Heart right ventricle (tissue), 16 donors: ENCODE measurements around the gene OR2Y1. TPM values are rescaled to one million over a fixed set of nuclear protein-coding genes. Genes with fewer than 3 reads are reported as not detected.

Experiments used
- ATAC-seq, 8 donors: fragments of 200-7000 bp; cut with Tn5 transposase; one replicate each; pipeline ENCODE4 v1.9.1; 2020; ENCODE audit warnings: mild to moderate bottlenecking in 8 of 8, moderate library complexity in 8 of 8, moderate number of reproducible peaks in 1 of 8
- DNase-seq, 2 donors: peaks; one replicate each; pipeline ENCODE4 v3.0.0-alpha.2; 2020
- H3K27ac ChIP-seq, 10 donors: fragments of 200-600 bp; sonication (generic) in 2 of 10; one replicate each; pipeline versions ENCODE4 v1.5.0 to v1.8.0; 2020 to 2022; ENCODE audit warnings: mild to moderate bottlenecking in 3 of 10
- H3K27me3 ChIP-seq, 7 donors: fragments of 200-600 bp; one replicate each; pipeline ENCODE4 v1.8.0; 2021 to 2022; ENCODE audit warnings: mild to moderate bottlenecking in 2 of 7
- H3K36me3 ChIP-seq, 9 donors: fragments of 200-600 bp; sonication (generic) in 1 of 9; one replicate each; pipeline versions ENCODE4 v1.5.0 to v1.8.0; 2020 to 2022; ENCODE audit warnings: mild to moderate bottlenecking in 2 of 9
- H3K4me1 ChIP-seq, 9 donors: fragments of 200-600 bp; sonication (generic) in 1 of 9; one replicate each; pipeline versions ENCODE4 v1.5.0 to v1.8.0; 2020 to 2022; ENCODE audit warnings: mild to moderate bottlenecking in 4 of 9
- H3K4me3 ChIP-seq, 10 donors: fragments of 200-600 bp; sonication (generic) in 2 of 10; one replicate each; pipeline versions ENCODE4 v1.5.0 to v1.8.0; 2020 to 2022; ENCODE audit warnings: mild to moderate bottlenecking in 7 of 10, moderate library complexity in 2 of 10
- H3K9me3 ChIP-seq, 11 donors: fragments of 200-600 bp in 10 of 11; sonication (generic) in 2 of 11; one replicate each; pipeline versions ENCODE4 v1.5.0 to v1.8.0; 2013 to 2022; ENCODE audit warnings: mild to moderate bottlenecking in 2 of 11, control low read depth in 1 of 11, moderate library complexity in 1 of 11
- WGBS, 2 donors: extraction: QIAGEN DNeasy Blood & Tissue Kit; methylation state at CpG; one replicate each; pipeline ENCODE4 v1.1.7; 2013; ENCODE audit warnings: inconsistent platforms in 1 of 2; 5-methylcytosine and 5-hydroxymethylcytosine counted together
- intact Hi-C, 10 donors: fragments of 100-400 bp; cut with DNase I; formaldehyde crosslinking; loops; one replicate each; pipeline versions ENCODE4 v1.11.1 to v1.14.2; 2022
- polyA plus RNA-seq, 2 donors: library from polyadenylated mRNA; stranded (reverse); fragments of 200-250 nt; gene quantifications; one replicate each; pipeline ENCODE4 v1.2.3, GENCODE V29; 2013
- total RNA-seq, 10 donors: library from RNA; stranded (reverse); fragmentation: NEBNext Ultra II Directional in 3 of 10; extraction: Animal tissue kit (Norgen Biotek cat#: 25700) in 3 of 10; gene quantifications; one replicate each; pipeline versions ENCODE4 v1.2.1 to v1.2.4, GENCODE V29; 2021 to 2023
- TF ChIP-seq, protein P1 (sequence below), 9 donors: fragments of 200-600 bp; sonication (generic) in 2 of 9; IDR thresholded peaks; one replicate each; pipeline versions ENCODE4 v1.5.0 to v1.8.0; 2021 to 2022; ENCODE audit warnings: antibody characterized with exemption in 9 of 9, mild to moderate bottlenecking in 5 of 9, moderate library complexity in 1 of 9
- donor health status: Arrhythmogenic right ventricular cardiomyopathy.
- donor health status: ischemic (EF 13 %, LVEDD 7.1; RV severe dilation, severe dysfunction).
- donor health status: healthy with polysubstance abuse.
- donor health status: DM: no; HTN: yes; CAD: no.
- donor health status: DM: no; HTN: no; CAD: no.
- donor health status: ischemic (EF 25% LVEDD 6.9; RV normal size, moderate dysfunction).
- donor health status: ischemic (EF 25% LVEDD 5.7; RV mildly dilated, moderate dysfunction).
- donor health status: healthy.
- donor health status: DM: yes; HTN: yes; CAD: no.
- donor health status: Ischemic cardiomyopathy.
- donor health status: ischemic (EF 35%, LVEDD 5.7; RV mildly dilated, moderate dysfunction).
- donor health status: nonischemic (EF 11% LVEDD 7.7; RV severe dilation, severe dysfunction).
- donor health status: DM: yes; HTN: yes; CAD: no.
- donor health status: PGD.
- donor health status: ischemic (EF 29% LVEDD 5.4; RV normal size, mild dysfunction).
- donor health status: nonischemic (EF 23%, LVEDD 6.1; RV moderate dilation, normal function).

The OR2Y1 gene
- total and polyA plus RNA-seq, 12 donors = not detected

DNA sequence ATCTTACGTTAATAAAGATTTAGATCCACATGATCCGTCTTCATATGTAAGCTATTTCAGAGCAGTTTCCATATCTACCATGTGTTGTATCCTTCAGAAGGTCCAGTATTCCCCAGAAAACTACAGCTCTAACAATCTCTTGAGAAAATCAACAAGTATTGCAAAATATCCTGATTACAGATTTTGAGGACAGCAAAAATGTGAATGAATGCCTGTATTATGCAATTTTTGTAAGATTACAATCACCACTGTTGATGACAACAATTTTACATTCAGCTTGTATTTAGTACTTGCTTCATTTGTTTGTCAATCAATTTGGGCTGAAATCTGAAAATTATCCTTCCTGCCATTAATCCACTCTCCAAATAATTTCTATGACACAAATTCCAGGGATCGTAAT, 47.4 kb downstream of the OR2Y1 start:
- Histone ChIP-seq H3K27me3 (peaks cover 0 to 69% (median 39%) of the 10 kb centered on the region in 7 donors), H3K9me3 (peaks cover 0 to 19% (median 8%) of the 10 kb centered on the region in 11 donors), H3K36me3 (no peaks in the 10 kb centered on the region), H3K27ac (no peak overlapping the region), H3K4me1 (no peaks in the 10 kb centered on the region), H3K4me3 (no peak overlapping the region)
- intact Hi-C loops = no loop called here
- ATAC-seq = no peak
- TF ChIP-seq, protein P1, sequence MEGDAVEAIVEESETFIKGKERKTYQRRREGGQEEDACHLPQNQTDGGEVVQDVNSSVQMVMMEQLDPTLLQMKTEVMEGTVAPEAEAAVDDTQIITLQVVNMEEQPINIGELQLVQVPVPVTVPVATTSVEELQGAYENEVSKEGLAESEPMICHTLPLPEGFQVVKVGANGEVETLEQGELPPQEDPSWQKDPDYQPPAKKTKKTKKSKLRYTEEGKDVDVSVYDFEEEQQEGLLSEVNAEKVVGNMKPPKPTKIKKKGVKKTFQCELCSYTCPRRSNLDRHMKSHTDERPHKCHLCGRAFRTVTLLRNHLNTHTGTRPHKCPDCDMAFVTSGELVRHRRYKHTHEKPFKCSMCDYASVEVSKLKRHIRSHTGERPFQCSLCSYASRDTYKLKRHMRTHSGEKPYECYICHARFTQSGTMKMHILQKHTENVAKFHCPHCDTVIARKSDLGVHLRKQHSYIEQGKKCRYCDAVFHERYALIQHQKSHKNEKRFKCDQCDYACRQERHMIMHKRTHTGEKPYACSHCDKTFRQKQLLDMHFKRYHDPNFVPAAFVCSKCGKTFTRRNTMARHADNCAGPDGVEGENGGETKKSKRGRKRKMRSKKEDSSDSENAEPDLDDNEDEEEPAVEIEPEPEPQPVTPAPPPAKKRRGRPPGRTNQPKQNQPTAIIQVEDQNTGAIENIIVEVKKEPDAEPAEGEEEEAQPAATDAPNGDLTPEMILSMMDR (IDR thresholded peaks at IDR 0.05) = no peak
- no peak for DNase-seq
- WGBS, 2 donors = 56 to 78% methylated on average over 3 of the region's 3 CpGs

DNA sequence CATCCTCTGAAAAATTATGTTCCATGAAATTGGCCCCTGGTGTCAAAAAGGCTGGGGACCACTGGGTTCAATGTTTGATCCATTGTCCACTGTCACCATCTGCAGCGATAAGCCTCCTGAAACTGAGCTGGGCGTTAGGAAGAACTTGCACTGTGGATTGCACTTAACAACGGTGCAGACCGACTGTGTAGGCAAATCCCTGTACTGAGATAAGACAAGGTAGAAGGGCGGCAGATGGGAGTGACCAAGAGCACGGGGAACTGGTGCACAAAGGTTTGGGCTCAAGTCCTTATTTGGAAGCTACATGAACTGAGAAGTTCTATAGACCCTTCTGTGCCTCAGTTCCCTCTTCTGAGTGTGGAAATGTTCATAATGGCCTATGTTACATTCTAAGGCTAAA, 48.8 kb downstream of the OR2Y1 start:
- 57 to 58% methylated on average over 6 of the region's 6 CpGs for WGBS, 2 donors
- Histone ChIP-seq H3K36me3 (no peaks in the 10 kb centered on the region), H3K4me1 (no peaks in the 10 kb centered on the region), H3K27ac (no peak overlapping the region), H3K9me3 (peaks cover 0 to 15% (median 5%) of the 10 kb centered on the region in 11 donors), H3K4me3 (no peak overlapping the region), H3K27me3 (peaks cover 0 to 76% (median 47%) of the 10 kb centered on the region in 7 donors)
- TF ChIP-seq, protein P1 (IDR thresholded peaks at IDR 0.05) = no peak
- intact Hi-C loops = no loop called here
- no peak for DNase-seq
- ATAC-seq = no peak

GRCh38 chr5:180690562-180690961, 49.3 kb downstream of the OR2Y1 start:
- intact Hi-C loops = no loop called here
- peaks cover 0 to 77% (median 52%) of the 10 kb centered on the region in 7 donors for H3K27me3 ChIP-seq
- WGBS, 2 donors = 20 to 40% methylated on average over 6 of the region's 6 CpGs

DNA sequence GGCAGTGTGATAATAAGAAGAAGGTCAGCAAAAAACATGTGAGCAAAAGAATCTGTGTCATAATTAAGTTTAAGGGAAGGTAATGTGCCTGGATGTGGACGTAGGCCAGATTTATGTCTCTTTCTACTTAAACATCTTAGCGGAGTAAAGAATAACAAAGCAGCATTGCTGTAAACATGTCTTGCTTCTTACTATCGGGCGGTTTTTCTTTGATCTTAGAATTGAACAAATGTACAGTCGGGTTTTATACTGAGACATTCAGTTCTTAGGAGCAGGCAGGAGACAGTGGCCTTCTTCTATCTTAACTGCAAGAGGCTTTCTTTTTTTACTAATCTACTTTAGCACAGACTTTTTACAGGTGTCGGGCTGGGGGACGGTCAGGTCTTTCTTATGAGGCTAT, 50.1 kb downstream of the OR2Y1 start:
- no peak for DNase-seq
- no peaks in the 10 kb centered on the region for H3K36me3 ChIP-seq
- WGBS, 2 donors = 76 to 79% methylated on average over 7 of the region's 7 CpGs
- no peak overlapping the region for H3K4me3 ChIP-seq
- intact Hi-C loops = no loop called here
- peak overlapping the region in 1 of 10 donors; percentile 44 for H3K27ac ChIP-seq
- peaks cover 0 to 84% (median 53%) of the 10 kb centered on the region in 7 donors for H3K27me3 ChIP-seq
- peaks cover 0 to 4% (median 0%) of the 10 kb centered on the region in 11 donors for H3K9me3 ChIP-seq
- no peaks in the 10 kb centered on the region for H3K4me1 ChIP-seq
- ATAC-seq = no peak
- TF ChIP-seq, protein P1 (IDR thresholded peaks at IDR 0.05) = no peak

More at GRCh38 chr5:180690562-180690961, 49.3 kb downstream of the OR2Y1 start:
- no peak for ATAC-seq
- Histone ChIP-seq H3K27ac (no peak overlapping the region), H3K36me3 (no peaks in the 10 kb centered on the region), H3K9me3 (peaks cover 0 to 10% (median under 1%) of the 10 kb centered on the region in 11 donors), H3K4me1 (no peaks in the 10 kb centered on the region), H3K4me3 (no peak overlapping the region)
- TF ChIP-seq, protein P1 (IDR thresholded peaks at IDR 0.05) = no peak
- no peak for DNase-seq

Other genes with a start within 250 kb of the OR2Y1 start
- 10 to 100 TPM in 9 of 10 donors, 1 to 10 TPM in 1; 9.4 to 20.5 (median 14.0) TPM for gene CNOT6, start 245.7 kb downstream of the OR2Y1 start, total RNA-seq
- 1 to 10 TPM; 3.8 to 4.7 TPM for gene CNOT6, start 245.7 kb downstream of the OR2Y1 start, polyA plus RNA-seq
- under 1 TPM in 3 of 10 donors, not detected in 7; 0.49 to 0.59 (median 0.53) TPM for gene SCGB3A1, start 148.6 kb downstream of the OR2Y1 start, total RNA-seq
- under 1 TPM; 0.38 to 0.88 TPM for gene SCGB3A1, start 148.6 kb downstream of the OR2Y1 start, polyA plus RNA-seq
- 1 to 10 TPM; 3.8 to 9.3 (median 6.3) TPM for gene FLT4, start 90.5 kb downstream of the OR2Y1 start, total RNA-seq
- 10 to 100 TPM in 1 of 2 donors, 1 to 10 TPM in 1; 4.5 to 10.8 TPM for gene FLT4, start 90.5 kb downstream of the OR2Y1 start, polyA plus RNA-seq
- gene MGAT1, start 62.7 kb upstream of the OR2Y1 start, total RNA-seq = 100 to 1,000 TPM in 2 of 10 donors, 10 to 100 TPM in 8; 50.1 to 118 (median 59.7) TPM
- gene MGAT1, start 62.7 kb upstream of the OR2Y1 start, polyA plus RNA-seq = 100 to 1,000 TPM in 1 of 2 donors, 10 to 100 TPM in 1; 71.7 to 127 TPM
- 10 to 100 TPM; 11.3 to 17.6 (median 13.6) TPM for gene ZFP62, start 121.2 kb upstream of the OR2Y1 start, total RNA-seq
- gene ZFP62, start 121.2 kb upstream of the OR2Y1 start, polyA plus RNA-seq = 10 to 100 TPM in 1 of 2 donors, 1 to 10 TPM in 1; 6.4 to 24.9 TPM
- under 1 TPM in 2 of 10 donors, not detected in 8; 0.18 to 0.28 TPM for gene BTNL8, start 159.1 kb upstream of the OR2Y1 start, total RNA-seq
- under 1 TPM in 1 of 2 donors, not detected in 1; 0.09 TPM for gene BTNL8, start 159.1 kb upstream of the OR2Y1 start, polyA plus RNA-seq
- under 1 TPM in 1 of 10 donors, not detected in 9; 0.17 TPM for gene BTNL3, start 248.8 kb upstream of the OR2Y1 start, total RNA-seq
- gene BTNL3, start 248.8 kb upstream of the OR2Y1 start, polyA plus RNA-seq = under 1 TPM in 1 of 2 donors, not detected in 1; 0.03 TPM